IMR-90 (cell line): ENCODE results near the gene HARS1. TPM values are rescaled to one million over a fixed set of nuclear protein-coding genes. Genes with fewer than 3 reads are reported as not detected.
A peak's percentile ranks its signal among the peaks of the same experiment; 100 is the strongest.

ENCODE experiments used
- ATAC-seq: fragments of 200-7000 bp; cut with Tn5 transposase; 2 replicates; pipeline ENCODE4 v1.9.1; 2020; ENCODE audit warnings: low read depth, mild to moderate bottlenecking, moderate library complexity
- BruUV-seq: library from RNA; stranded (reverse); fragments of 400-500 nt; replicated peaks from 2 replicates; lab custom pipeline; 2021; lab: Mats Ljungman, UMichigan
- CTCF ChIA-PET: fragments of 300-600 bp; formaldehyde crosslinking; extraction: SDS; loops from one replicate; lab custom pipeline; 2021; ENCODE audit warnings: antibody characterized with exemption; lab: Yijun Ruan, JAX
- POLR2A ChIA-PET: fragments of 300-600 bp; sonication (Branson Sonifier 250); formaldehyde crosslinking; loops from one replicate; lab custom pipeline; 2022; ENCODE audit warnings: antibody characterized with exemption; ENCODE audit not compliant: unreplicated experiment; lab: Charles Lee
- DNase-seq: peaks from one replicate; pipeline ENCODE4 v3.0.0; 2013
- H2AFZ ChIP-seq: replicated peaks from 2 replicates; pipeline ENCODE3; 2013; ENCODE audit warnings: low read length, mild to moderate bottlenecking; ENCODE audit not compliant: poor library complexity
- H2AK5ac ChIP-seq: 2 replicates; pipeline ENCODE4 v1.6.1; 2013; ENCODE audit warnings: low read depth, low read length, inconsistent platforms
- H2AK9ac ChIP-seq: replicated peaks from 2 replicates; pipeline ENCODE3; 2013; ENCODE audit warnings: mild to moderate bottlenecking, low read depth, low read length, moderate library complexity; ENCODE audit not compliant: poor library complexity
- H2BK120ac ChIP-seq: 2 replicates; pipeline ENCODE4 v1.6.1; 2013; ENCODE audit warnings: low read depth, low read length, inconsistent platforms
- H2BK15ac ChIP-seq: 3 replicates; pipeline ENCODE4 v1.6.1; 2013; ENCODE audit warnings: low read depth, low read length, inconsistent platforms
- H2BK20ac ChIP-seq: 2 replicates; pipeline ENCODE4 v1.6.1; 2013; ENCODE audit warnings: low read depth, mild to moderate bottlenecking, inconsistent platforms, low read length, moderate library complexity
- H2BK5ac ChIP-seq: 2 replicates; pipeline ENCODE4 v1.6.1; 2013; ENCODE audit warnings: mild to moderate bottlenecking, low read depth, low read length, inconsistent platforms; ENCODE audit not compliant: poor library complexity, severe bottlenecking
- H3K14ac ChIP-seq: replicated peaks from 2 replicates; pipeline ENCODE4 v1.6.1; 2013; ENCODE audit warnings: low read depth, low read length, inconsistent platforms
- H3K18ac ChIP-seq: 2 replicates; pipeline ENCODE4 v1.6.1; 2013; ENCODE audit warnings: low read depth, low read length, control low read depth
- H3K23ac ChIP-seq: 2 replicates; pipeline ENCODE4 v1.6.1; 2013; ENCODE audit warnings: low read depth, low read length, inconsistent platforms
- H3K27ac ChIP-seq: 2 replicates; pipeline ENCODE4 v1.5.1; 2013; ENCODE audit warnings: mild to moderate bottlenecking, control low read depth, low read length; ENCODE audit not compliant: insufficient read depth
- H3K27me3 ChIP-seq: 2 replicates; pipeline ENCODE4 v1.6.1; 2013; ENCODE audit warnings: low read length; ENCODE audit not compliant: control insufficient read depth, insufficient read depth
- H3K36me3 ChIP-seq: 2 replicates; pipeline ENCODE4 v1.6.1; 2013; ENCODE audit warnings: low read length, mixed read lengths; ENCODE audit not compliant: control insufficient read depth, insufficient read depth
- H3K4ac ChIP-seq: 2 replicates; pipeline ENCODE4 v1.6.1; 2013; ENCODE audit warnings: low read depth, low read length, inconsistent platforms
- H3K4me1 ChIP-seq: 2 replicates; pipeline ENCODE4 v1.6.1; 2013; ENCODE audit warnings: low read length, mixed read lengths; ENCODE audit not compliant: control insufficient read depth, insufficient read depth
- H3K4me2 ChIP-seq: 2 replicates; pipeline ENCODE4 v1.6.1; 2013; ENCODE audit warnings: low read depth, mild to moderate bottlenecking, control low read depth, low read length, moderate library complexity
- H3K4me3 ChIP-seq: 2 replicates; pipeline ENCODE4 v1.5.1; 2013; ENCODE audit warnings: low read depth, mild to moderate bottlenecking, control low read depth, low read length, moderate library complexity; ENCODE audit not compliant: insufficient read depth
- H3K56ac ChIP-seq: 2 replicates; pipeline ENCODE4 v1.6.1; 2013; ENCODE audit warnings: low read length, inconsistent platforms; ENCODE audit not compliant: insufficient read depth; ENCODE audit errors: extremely low read depth
- H3K79me1 ChIP-seq, 2 experiments: 2 replicates each; pipeline ENCODE4 v1.6.1; 2013; ENCODE audit warnings: low read length in 2 of 2, inconsistent platforms in 1 of 2, low read depth in 1 of 2
- H3K9ac ChIP-seq: 2 replicates; pipeline ENCODE4 v1.6.1; 2013; ENCODE audit warnings: low read depth, low read length, control low read depth
- H3K9me1 ChIP-seq: 2 replicates; pipeline ENCODE4 v1.6.1; 2013; ENCODE audit warnings: low read length, inconsistent platforms; ENCODE audit not compliant: insufficient read depth
- H3K9me3 ChIP-seq: 2 replicates; pipeline ENCODE4 v1.6.1; 2013; ENCODE audit warnings: low read length; ENCODE audit not compliant: control insufficient read depth, insufficient read depth
- H4K20me1 ChIP-seq: 2 replicates; pipeline ENCODE4 v1.6.1; 2013; ENCODE audit warnings: low read length, inconsistent platforms; ENCODE audit not compliant: insufficient read depth
- H4K5ac ChIP-seq: 2 replicates; pipeline ENCODE4 v1.6.1; 2013; ENCODE audit warnings: mild to moderate bottlenecking, low read depth, low read length, control low read depth
- H4K8ac ChIP-seq, 2 experiments: 2 replicates each; pipeline ENCODE4 v1.6.1; 2013; ENCODE audit warnings: low read depth in 2 of 2, low read length in 2 of 2, control low read depth in 1 of 2, inconsistent platforms in 1 of 2
- H4K91ac ChIP-seq: 2 replicates; pipeline ENCODE4 v1.6.1; 2013; ENCODE audit warnings: low read depth, low read length, inconsistent platforms; ENCODE audit not compliant: insufficient read depth
- MAFK ChIP-seq: IDR thresholded peaks from 2 replicates; pipeline ENCODE4 v1.6.1; 2012; ENCODE audit warnings: low read depth, low read length, improper control_type of control experiment
- MXI1 ChIP-seq: IDR thresholded peaks from 2 replicates; pipeline ENCODE4 v1.6.1; 2012; ENCODE audit warnings: low read depth, mild to moderate bottlenecking, low read length, moderate library complexity, borderline replicate concordance
- WGBS, 2 experiments: methylation state at CpG; one replicate each; pipeline versions ENCODE4 v1.1.5 to v1.1.7; 2013; ENCODE audit warnings: missing lambda C conversion rate in 2 of 2; ENCODE audit not compliant: insufficient read length in 1 of 2; ENCODE audit errors: extremely low coverage in 2 of 2; 5-methylcytosine and 5-hydroxymethylcytosine counted together
- dilution Hi-C: fragments of 300-500 bp; cut with HindIII; formaldehyde crosslinking; loops from one replicate; pipeline ENCODE4 v1.14.3; 2018; ENCODE audit warnings: low sequenced_read_pairs; ENCODE audit not compliant: unreplicated experiment
- in situ Hi-C: fragments of 300-500 bp; cut with MboI; formaldehyde crosslinking; loops from 3 replicates; pipeline ENCODE4 v1.14.3; 2019; ENCODE audit warnings: low sequenced_read_pairs, inconsistent platforms, mixed read lengths
- intact Hi-C: fragments of 100-400 bp; cut with micrococcal nuclease; formaldehyde crosslinking; loops from 2 replicates; pipeline ENCODE4 v1.10.0; 2022
- polyA plus RNA-seq, 3 experiments: library from polyadenylated mRNA; depleted of rRNA; stranded (reverse); fragments of >200 nt; gene quantifications; 2 replicates each; pipeline ENCODE4 v1.2.3, GENCODE V29; 2012; ENCODE audit warnings: low replicate concordance in 1 of 3
- total RNA-seq: library from RNA; depleted of rRNA; stranded (reverse); fragments of >200 nt; gene quantifications from 2 replicates; pipeline ENCODE4 v1.2.3, GENCODE V29; 2012

HARS1 gene
- total and polyA plus RNA-seq, 2 of the 4 experiments (the other 2 are of a cell fraction), result 97.6 to 141 TPM

- Histone ChIP-seq H3K9ac (no peak overlapping the region), H2AFZ (peak overlapping the region; percentile 95), H2AK5ac (no peak overlapping the region), H3K27me3 (peaks cover 16% of the 10 kb centered on the region), H3K23ac (peak overlapping the region; percentile 60), H3K36me3 (no peaks in the 10 kb centered on the region), H2BK20ac (no peak overlapping the region), H3K27ac (no peak overlapping the region), H4K20me1 (no peaks in the 10 kb centered on the region), H3K14ac (no peak overlapping the region; the same call in 1 of the 2 replicates), H4K8ac (no peak overlapping the region), H2AK9ac (peak overlapping the region; percentile 58), H3K79me1 (no peaks in the 10 kb centered on the region), H2BK120ac (no peak overlapping the region), H3K4ac (no peak overlapping the region), H3K9me3 (no peaks in the 10 kb centered on the region; the same call in 1 of the 2 replicates), H4K91ac (no peak overlapping the region), H3K4me1 (peaks cover 5% of the 10 kb centered on the region; the same call in 1 of the 2 replicates), H3K4me2 (peak overlapping the region; percentile 71), H3K9me1 (no peaks in the 10 kb centered on the region), H2BK5ac (no peak overlapping the region), H4K5ac (no peak overlapping the region), H3K18ac (no peak overlapping the region), H3K56ac (no peak overlapping the region), H2BK15ac (no peak overlapping the region), H3K4me3 (peak overlapping the region; percentile 30)
- DNase-seq, result peak; percentile 54
- dilution Hi-C loops, result no loop called here
- BruUV-seq, result no TSS peak
- intact Hi-C loops, result loop anchor here (10.0 kb wide), 1 partner anchor 388 kb away; no protein-coding TSS in a partner anchor
- ChIA-PET POLR2A (no interaction called here), CTCF (interaction anchor here (1.0 kb wide), 2 partner anchors 85 to 259 kb away, joined by 3 to 4 read pairs; partner anchors contain the start of gene EIF4EBP3)
- in situ Hi-C loops, result no loop called here
- ATAC-seq, result peak; percentile 74
- 4% methylated on average over 34 of the region's 51 CpGs; no CpG with 5 or more reads in 1 of the 2 experiments for WGBS, 2 experiments
- TF ChIP-seq MXI1 (no peak), MAFK (peak; percentile 46)
Observed at GRCh38 chr5:140632366-140633020, 58.7 kb downstream of the HARS1 start.
